GM06990 (cell line): Measurements from ENCODE around the gene KRT72.

Experiments used
- DNase-seq: peaks from one replicate; pipeline ENCODE4 v3.0.0-alpha.2; 2011; ENCODE audit not compliant: insufficient read length; ENCODE audit errors: extremely low read depth
- H3K27me3 ChIP-seq: replicated peaks from 2 replicates; pipeline ENCODE4 v1.6.0; 2011; ENCODE audit warnings: low read length; ENCODE audit not compliant: control insufficient read depth, insufficient read depth
- H3K36me3 ChIP-seq: 2 replicates; pipeline ENCODE4 v1.5.1; 2011; ENCODE audit warnings: low read length; ENCODE audit not compliant: control insufficient read depth, insufficient read depth
- H3K4me3 ChIP-seq: replicated peaks from 2 replicates; pipeline ENCODE4 v1.5.1; 2011; ENCODE audit warnings: low read depth, mild to moderate bottlenecking, control low read depth, low read length
- TF ChIP-seq, protein P1 (sequence below): IDR thresholded peaks from 2 replicates; pipeline ENCODE4 v1.5.1; 2011; ENCODE audit warnings: low read length, control low read depth, mild to moderate bottlenecking, inconsistent platforms; ENCODE audit not compliant: insufficient read depth, poor library complexity, severe bottlenecking

KRT72 gene

GRCh38 chr12:52606096-52606495, 4.8 kb upstream of the KRT72 start:
- Histone ChIP-seq H3K36me3 (no peaks in the 10 kb centered on the region), H3K27me3 (peaks cover 1% of the 10 kb centered on the region), H3K4me3 (no peak overlapping the region)
- no peak for DNase-seq
- TF ChIP-seq, protein P1, sequence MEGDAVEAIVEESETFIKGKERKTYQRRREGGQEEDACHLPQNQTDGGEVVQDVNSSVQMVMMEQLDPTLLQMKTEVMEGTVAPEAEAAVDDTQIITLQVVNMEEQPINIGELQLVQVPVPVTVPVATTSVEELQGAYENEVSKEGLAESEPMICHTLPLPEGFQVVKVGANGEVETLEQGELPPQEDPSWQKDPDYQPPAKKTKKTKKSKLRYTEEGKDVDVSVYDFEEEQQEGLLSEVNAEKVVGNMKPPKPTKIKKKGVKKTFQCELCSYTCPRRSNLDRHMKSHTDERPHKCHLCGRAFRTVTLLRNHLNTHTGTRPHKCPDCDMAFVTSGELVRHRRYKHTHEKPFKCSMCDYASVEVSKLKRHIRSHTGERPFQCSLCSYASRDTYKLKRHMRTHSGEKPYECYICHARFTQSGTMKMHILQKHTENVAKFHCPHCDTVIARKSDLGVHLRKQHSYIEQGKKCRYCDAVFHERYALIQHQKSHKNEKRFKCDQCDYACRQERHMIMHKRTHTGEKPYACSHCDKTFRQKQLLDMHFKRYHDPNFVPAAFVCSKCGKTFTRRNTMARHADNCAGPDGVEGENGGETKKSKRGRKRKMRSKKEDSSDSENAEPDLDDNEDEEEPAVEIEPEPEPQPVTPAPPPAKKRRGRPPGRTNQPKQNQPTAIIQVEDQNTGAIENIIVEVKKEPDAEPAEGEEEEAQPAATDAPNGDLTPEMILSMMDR: no peak

DNA sequence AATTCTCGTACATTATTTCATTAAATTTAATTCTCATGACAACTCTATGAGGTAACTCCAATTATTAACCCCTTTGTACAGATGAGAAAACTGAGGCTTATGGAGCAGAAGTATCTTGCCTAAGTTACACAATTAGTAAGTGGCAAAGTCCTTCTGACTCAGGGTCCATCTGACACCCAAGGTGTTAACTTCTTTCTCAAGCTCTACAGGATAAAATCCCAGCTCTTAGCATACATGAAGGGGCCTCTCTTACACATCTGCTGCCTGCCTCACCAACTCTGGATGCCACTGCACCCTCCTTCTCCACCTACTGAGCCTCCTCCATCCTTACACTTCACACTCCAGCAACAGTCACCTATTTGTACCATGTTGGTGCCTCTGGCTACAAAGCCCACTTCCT, 4.3 kb upstream of the KRT72 start:
- DNase-seq: no peak
- Histone ChIP-seq H3K36me3 (no peaks in the 10 kb centered on the region), H3K27me3 (no peaks in the 10 kb centered on the region; the same call in none of the 2 replicates), H3K4me3 (no peak overlapping the region)
- TF ChIP-seq, protein P1: no peak

GRCh38 chr12:52604859-52605258, 3.6 kb upstream of the KRT72 start:
- no peak for DNase-seq
- no peaks in the 10 kb centered on the region; the same call in 1 of the 2 replicates for H3K27me3 ChIP-seq
- TF ChIP-seq, protein P1: no peak

DNA sequence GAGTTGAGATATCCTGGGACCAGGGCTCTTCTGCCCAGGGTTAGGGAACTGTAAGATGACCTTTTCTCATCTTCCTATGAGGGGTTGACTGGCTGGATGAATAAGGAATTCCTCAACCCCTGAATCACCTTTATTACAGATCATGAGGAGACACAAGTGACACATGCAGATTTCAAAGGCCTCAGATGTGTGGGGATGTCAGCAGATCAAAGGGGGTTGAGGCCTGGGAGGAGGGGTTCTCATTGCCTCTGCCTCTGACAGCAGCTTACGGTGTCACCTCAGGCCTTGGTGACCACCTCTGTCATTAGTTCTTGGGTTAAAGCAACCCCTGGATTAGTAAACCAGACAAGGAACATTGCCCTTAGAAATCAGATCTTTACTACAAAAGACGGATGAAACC, 2.1 kb upstream of the KRT72 start:
- no peak for DNase-seq
- no peaks in the 10 kb centered on the region for H3K36me3 ChIP-seq
- TF ChIP-seq, protein P1: no peak
- H3K27me3 ChIP-seq: no peaks in the 10 kb centered on the region; the same call in 1 of the 2 replicates
- H3K4me3 ChIP-seq: no peak overlapping the region

More at GRCh38 chr12:52604859-52605258, 3.6 kb upstream of the KRT72 start:
- Histone ChIP-seq H3K4me3 (no peak overlapping the region), H3K36me3 (no peaks in the 10 kb centered on the region)

DNA sequence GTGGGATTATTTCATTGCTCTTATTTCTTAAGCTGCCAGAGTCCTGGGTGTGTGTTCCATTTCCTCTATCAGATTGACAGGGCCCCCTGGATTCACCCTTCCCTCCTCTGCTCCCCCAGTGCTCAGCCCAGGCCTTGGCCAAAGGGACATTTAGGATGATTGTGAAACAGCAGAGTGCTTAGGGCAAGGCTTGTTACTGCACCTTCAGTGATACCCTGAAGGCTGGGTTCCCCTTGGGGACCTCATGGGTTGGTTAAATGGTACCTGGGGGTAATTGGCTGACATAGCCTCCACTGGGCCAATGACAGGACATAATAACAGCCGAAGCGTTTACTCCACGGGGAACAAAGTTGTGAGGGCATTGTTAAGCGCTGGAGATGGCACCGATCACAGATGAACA, 1.3 kb upstream of the KRT72 start:
- Histone ChIP-seq H3K4me3 (no peak overlapping the region), H3K27me3 (no peaks in the 10 kb centered on the region; the same call in 1 of the 2 replicates), H3K36me3 (no peaks in the 10 kb centered on the region)
- TF ChIP-seq, protein P1: no peak
- DNase-seq: no peak

DNA sequence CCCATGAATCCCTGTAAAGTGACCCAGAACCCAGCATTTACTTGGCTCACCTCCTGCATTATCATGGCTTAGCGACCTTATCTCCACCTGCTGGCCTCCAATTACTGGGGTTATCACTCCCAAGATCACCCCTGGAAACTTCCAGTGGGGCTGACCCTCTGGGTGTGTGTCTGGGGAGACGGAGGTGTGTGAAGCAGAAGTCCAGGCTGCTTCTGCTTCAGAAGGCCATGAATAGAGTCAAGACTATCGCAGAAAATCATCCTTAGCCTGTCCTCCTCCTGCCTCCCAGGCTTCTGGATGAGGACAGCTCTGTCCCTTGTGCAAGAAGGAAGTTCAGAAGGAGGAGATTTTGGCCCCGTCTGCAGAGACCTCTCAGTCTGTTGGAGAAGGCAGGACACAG, 408 bp upstream of the KRT72 start:
- no peak for DNase-seq
- TF ChIP-seq, protein P1: no peak
- no peaks in the 10 kb centered on the region for H3K36me3 ChIP-seq
- no peaks in the 10 kb centered on the region; the same call in 1 of the 2 replicates for H3K27me3 ChIP-seq
- H3K4me3 ChIP-seq: no peak overlapping the region
